T47D (cell line): ENCODE results near the gene MYDGF.

Experiments used
- DNase-seq, 2 experiments: peaks; one replicate each; pipeline versions ENCODE4 v3.0.0 to v3.0.0-alpha.2; 2011 to 2012; ENCODE audit warnings: low read depth in 1 of 2, low spot score in 1 of 2
- JUND ChIP-seq: IDR thresholded peaks from 2 replicates; pipeline ENCODE4 v1.6.1; 2012; ENCODE audit warnings: low read depth
- in situ Hi-C: cut with HindIII; loops from 2 replicates; pipeline ENCODE4 v1.10.0; 2016; ENCODE audit warnings: low sequenced_read_pairs, low pct_unique_long_range_greater_than_20kb

MYDGF gene

GRCh38 chr19:4707956-4708650, 38.0 kb upstream of the MYDGF start:
- no peak for DNase-seq
- in situ Hi-C loops = no loop called here
- TF ChIP-seq JUND = no peak

GRCh38 chr19:4707322-4707721, 37.2 kb upstream of the MYDGF start:
- DNase-seq = no peak
- no peak for TF ChIP-seq JUND
- in situ Hi-C loops = no loop called here

- in situ Hi-C loops = no loop called here
- DNase-seq = no peak
- no peak for TF ChIP-seq JUND
Observed at GRCh38 chr19:4705413-4706131, 35.4 kb upstream of the MYDGF start.

- TF ChIP-seq JUND = no peak
- in situ Hi-C loops = no loop called here
- DNase-seq = no peak
Observed at GRCh38 chr19:4704317-4704673, 34.2 kb upstream of the MYDGF start.

- in situ Hi-C loops = no loop called here
- TF ChIP-seq JUND = no peak
- no peak for DNase-seq
Observed at GRCh38 chr19:4703671-4704316, 33.7 kb upstream of the MYDGF start.

GRCh38 chr19:4702764-4703163, 32.6 kb upstream of the MYDGF start:
- no peak for DNase-seq
- in situ Hi-C loops = no loop called here
- no peak for TF ChIP-seq JUND

GRCh38 chr19:4701557-4701956, 31.4 kb upstream of the MYDGF start:
- DNase-seq = no peak
- TF ChIP-seq JUND = no peak
- in situ Hi-C loops = no loop called here

GRCh38 chr19:4700693-4700970, 30.5 kb upstream of the MYDGF start:
- no peak for TF ChIP-seq JUND
- no peak for DNase-seq
- in situ Hi-C loops = no loop called here

GRCh38 chr19:4699826-4700692, 29.9 kb upstream of the MYDGF start:
- DNase-seq = no peak
- in situ Hi-C loops = no loop called here
- TF ChIP-seq JUND = no peak

- in situ Hi-C loops = no loop called here
- no peak for TF ChIP-seq JUND
Observed at GRCh38 chr19:4697304-4697703, 27.2 kb upstream of the MYDGF start.

GRCh38 chr19:4695224-4695731, 25.1 kb upstream of the MYDGF start:
- in situ Hi-C loops = no loop called here
- DNase-seq = no peak
- no peak for TF ChIP-seq JUND

More at GRCh38 chr19:4697304-4697703, 27.2 kb upstream of the MYDGF start:
- DNase-seq = no peak

- TF ChIP-seq JUND = no peak
- peak; percentile 30 to 65 for DNase-seq
- in situ Hi-C loops = no loop called here
Observed at GRCh38 chr19:4694211-4694987, 24.3 kb upstream of the MYDGF start.
